OCI-LY1 (cell line): Measurements from ENCODE around the gene CNTN2.

Source experiments
- CTCF ChIP-seq: fragments of 200-600 bp; sonication (generic), shearing (Covaris generic); IDR thresholded peaks from 2 replicates; pipeline ENCODE4 v1.5.1; 2017; ENCODE audit warnings: mild to moderate bottlenecking, antibody characterized with exemption, low read length, moderate library complexity, mixed read lengths
- EZH2 ChIP-seq: fragments of 200-600 bp; sonication (generic), shearing (Covaris generic); IDR thresholded peaks from 2 replicates; pipeline ENCODE4 v1.8.0; 2017; ENCODE audit warnings: borderline replicate concordance, mixed run types, mild to moderate bottlenecking, antibody characterized with exemption, low read length, moderate library complexity, mixed read lengths

GRCh38 chr1:205068457-205069040, 25.5 kb downstream of the CNTN2 start:
- no peak for TF ChIP-seq CTCF
- TF ChIP-seq EZH2, result no peak
